C4-2B (cell line): ENCODE data around the gene GID8.

Source experiments
- H3K27ac ChIP-seq: fragments of 450-650 bp; 2 replicates; pipeline ENCODE4 v1.5.1; 2017
- ZFX ChIP-seq: fragments of 450-650 bp; IDR thresholded peaks from 2 replicates; pipeline ENCODE4 v1.6.1; 2017
- TF ChIP-seq, protein P1 (sequence below): fragments of 450-650 bp; conservative IDR thresholded peaks from 2 replicates; pipeline ENCODE4 v1.5.1; 2017; ENCODE audit warnings: mild to moderate bottlenecking

The GID8 gene

DNA sequence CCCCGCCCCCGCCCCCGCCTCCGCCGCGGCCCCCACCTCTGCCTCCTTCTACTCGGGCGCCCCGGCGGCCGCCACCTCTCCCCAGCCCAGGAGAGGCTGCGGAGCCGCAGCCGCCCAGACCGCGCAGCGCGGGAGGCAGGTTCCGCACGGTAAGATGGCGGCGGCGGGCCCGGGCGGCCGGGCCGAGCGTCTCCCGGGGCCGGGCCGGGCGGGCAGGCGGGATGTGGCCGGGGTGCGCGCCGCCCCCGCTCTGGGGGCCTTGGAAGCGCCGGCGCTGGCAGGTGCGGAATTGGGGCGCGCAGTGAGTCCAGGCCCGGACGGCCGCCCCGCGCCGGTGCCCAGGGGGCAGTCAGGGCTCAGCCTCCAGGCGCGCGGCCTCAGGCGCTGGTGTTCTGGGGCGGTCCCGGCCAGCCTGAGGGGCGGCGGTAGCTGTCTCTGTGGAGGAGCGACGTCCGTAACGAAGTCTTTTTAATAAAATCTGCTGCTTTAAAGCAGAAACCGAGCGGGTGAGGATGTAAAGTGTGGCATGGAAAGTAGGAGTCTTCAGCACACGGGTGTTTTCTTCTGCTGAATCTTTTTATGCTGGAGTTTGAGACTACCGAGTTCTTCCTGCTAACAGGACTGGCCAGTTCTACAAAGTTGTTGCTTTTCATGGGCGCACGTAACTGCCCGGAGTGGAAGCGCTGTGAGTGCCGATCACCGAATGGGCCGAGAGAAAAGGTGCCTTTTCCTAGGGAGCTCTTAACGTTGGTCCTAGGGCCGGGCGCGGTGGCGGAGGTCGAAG is at the start of gene GID8:
GID8 (plus strand) TSS at position 43 of the 784 bp plus-strand sequence. CDS start 3,356 bp downstream, outside the sequence.
- H3K27ac ChIP-seq = peak within 1 kb of the TSS; percentile 96
- TF ChIP-seq, protein P1, sequence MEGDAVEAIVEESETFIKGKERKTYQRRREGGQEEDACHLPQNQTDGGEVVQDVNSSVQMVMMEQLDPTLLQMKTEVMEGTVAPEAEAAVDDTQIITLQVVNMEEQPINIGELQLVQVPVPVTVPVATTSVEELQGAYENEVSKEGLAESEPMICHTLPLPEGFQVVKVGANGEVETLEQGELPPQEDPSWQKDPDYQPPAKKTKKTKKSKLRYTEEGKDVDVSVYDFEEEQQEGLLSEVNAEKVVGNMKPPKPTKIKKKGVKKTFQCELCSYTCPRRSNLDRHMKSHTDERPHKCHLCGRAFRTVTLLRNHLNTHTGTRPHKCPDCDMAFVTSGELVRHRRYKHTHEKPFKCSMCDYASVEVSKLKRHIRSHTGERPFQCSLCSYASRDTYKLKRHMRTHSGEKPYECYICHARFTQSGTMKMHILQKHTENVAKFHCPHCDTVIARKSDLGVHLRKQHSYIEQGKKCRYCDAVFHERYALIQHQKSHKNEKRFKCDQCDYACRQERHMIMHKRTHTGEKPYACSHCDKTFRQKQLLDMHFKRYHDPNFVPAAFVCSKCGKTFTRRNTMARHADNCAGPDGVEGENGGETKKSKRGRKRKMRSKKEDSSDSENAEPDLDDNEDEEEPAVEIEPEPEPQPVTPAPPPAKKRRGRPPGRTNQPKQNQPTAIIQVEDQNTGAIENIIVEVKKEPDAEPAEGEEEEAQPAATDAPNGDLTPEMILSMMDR = no peak
- TF ChIP-seq ZFX = peak; percentile 81; the same call in 1 of the 2 replicates

DNA sequence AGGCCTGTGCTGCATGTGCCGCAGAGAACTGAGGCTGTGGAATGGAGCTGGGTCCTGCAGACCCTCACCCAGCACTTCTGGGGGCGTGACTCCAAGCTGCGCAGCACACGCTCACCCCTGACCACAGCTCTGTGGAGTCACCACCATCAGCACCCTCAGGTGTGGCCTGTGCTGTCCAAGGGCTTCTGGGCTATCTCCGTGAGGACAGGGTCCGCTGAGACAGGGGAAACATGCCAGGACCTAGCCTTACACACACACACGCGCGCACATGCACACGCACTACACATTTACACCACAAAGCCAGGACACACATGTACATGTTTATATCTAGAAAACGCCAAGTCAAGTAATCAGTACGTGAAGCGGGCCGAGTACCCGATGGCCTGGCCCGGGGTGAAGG is 49.5 kb upstream of the GID8 start:
- TF ChIP-seq, protein P1 = no peak
- TF ChIP-seq ZFX = no peak
- no peak overlapping the region for H3K27ac ChIP-seq

DNA sequence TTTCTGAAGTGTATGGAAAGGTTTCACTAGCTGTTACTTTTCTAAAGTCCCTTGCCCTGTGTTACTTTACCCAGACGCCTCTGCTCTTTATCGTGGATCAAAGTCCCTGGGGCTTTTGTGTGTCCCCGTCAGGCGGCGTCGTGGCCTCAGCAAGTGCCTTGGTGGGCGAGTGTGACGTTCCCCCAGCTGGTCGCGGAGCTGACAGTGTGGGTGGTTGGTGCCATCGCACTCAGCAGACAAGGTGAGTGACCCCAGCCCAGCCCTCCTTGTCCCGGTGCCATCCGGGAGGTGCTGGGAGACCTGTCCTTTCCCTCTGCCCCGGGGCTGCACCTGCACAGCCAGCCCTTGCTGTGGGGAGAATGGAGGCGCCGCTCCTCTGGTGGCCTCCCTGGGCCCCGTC is 49.0 kb upstream of the GID8 start:
- TF ChIP-seq, protein P1 = no peak
- TF ChIP-seq ZFX = no peak
- H3K27ac ChIP-seq = no peak overlapping the region

DNA sequence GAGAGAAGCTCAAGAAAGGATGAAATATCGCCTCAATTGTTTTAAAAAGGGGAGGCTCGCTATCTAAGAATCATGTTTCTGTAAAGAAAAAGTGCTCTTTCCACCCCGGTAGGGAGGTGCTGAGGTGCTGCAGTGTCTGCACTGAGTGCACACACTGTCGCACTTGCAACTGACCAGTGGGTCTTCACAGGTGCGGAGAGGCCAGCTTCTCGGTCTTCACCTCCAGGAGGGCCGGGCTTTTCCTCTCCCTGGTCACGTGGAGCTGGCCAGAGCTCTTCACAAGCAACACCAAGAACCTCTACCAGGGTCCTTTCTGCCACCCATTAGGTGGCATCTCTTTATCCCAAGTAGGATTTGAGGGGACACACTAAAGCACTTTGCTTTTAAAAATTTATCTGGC is 48.5 kb upstream of the GID8 start:
- no peak overlapping the region for H3K27ac ChIP-seq
- TF ChIP-seq ZFX = no peak
- TF ChIP-seq, protein P1 = no peak

DNA sequence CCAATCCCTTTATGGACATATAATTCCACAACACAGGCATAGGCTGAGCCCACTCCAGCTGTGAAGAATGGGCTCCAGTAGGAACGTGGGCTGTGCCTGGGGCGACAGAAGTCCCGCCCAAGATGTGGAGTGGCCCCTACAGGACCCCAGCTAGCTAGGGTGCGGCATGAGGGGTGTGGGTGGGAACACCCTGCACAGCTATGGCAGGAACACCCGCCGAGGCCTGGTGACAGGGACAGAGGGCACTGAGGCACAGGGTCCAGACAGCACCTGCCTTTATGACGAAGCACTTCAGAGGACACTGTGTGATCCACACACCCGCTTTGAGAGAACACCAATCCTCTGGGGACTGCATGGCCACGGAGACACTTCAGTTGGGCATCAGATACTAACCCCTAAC is 48.1 kb upstream of the GID8 start:
- TF ChIP-seq ZFX = no peak
- TF ChIP-seq, protein P1 = no peak
- no peak overlapping the region for H3K27ac ChIP-seq

DNA sequence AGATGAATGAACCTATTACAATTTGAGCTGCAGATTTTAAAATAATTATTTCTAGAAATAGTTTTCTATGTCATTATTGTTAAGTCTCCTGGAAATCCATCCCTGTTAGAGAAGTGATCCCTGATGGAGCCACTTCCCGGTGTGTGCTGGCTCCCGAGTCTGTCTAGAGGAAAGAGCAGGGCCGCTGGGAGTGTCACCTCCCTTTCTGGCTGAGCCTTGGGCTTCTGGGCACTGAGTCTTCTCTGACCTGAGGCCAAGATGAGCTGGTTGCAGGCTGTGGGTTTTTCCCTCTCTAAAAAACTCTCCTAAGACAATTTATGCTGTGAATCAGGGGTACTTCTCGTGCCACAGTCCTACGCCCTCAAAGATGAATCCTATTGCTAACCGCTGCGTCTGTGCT is 47.5 kb upstream of the GID8 start:
- no peak for TF ChIP-seq ZFX
- TF ChIP-seq, protein P1 = no peak
- no peak overlapping the region for H3K27ac ChIP-seq

DNA sequence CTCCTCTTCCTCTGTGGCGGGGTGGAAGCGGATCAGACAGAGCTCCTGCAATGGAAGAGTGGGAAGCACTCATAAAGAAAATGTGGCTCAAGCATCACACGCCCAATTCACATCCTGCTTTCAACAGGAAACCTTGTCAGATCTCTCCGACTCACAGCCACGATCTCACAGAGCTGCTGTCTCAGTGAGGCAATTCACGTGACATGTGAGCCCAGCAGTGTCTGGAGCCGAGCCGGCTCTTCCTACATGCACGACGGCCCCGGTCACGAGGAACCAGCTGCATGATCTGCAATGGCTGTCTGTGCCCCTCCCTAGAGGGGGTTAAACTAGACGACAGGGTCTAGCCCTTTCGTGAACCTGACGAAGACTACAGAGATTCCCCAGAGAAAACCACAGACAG is 46.8 kb upstream of the GID8 start:
- no peak for TF ChIP-seq ZFX
- TF ChIP-seq, protein P1 = no peak
- H3K27ac ChIP-seq = no peak overlapping the region
